Choroid plexus epithelial cell (primary cell): ENCODE results near the gene ESYT2.
"Not testable (repeated sequence)": the region's sequence is repeated elsewhere in the genome, so short reads cannot be mapped to it uniquely, and the experiment has no call there.

Experiments used
- DNase-seq: peaks from one replicate; pipeline ENCODE4 v3.0.0-alpha.2; 2010; ENCODE audit warnings: low read depth
- H3K4me3 ChIP-seq: 2 replicates; pipeline ENCODE4 v1.5.1; 2011; ENCODE audit warnings: low read depth, mild to moderate bottlenecking, control low read depth, low read length, moderate library complexity
- CTCF ChIP-seq: conservative IDR thresholded peaks from 2 replicates; pipeline ENCODE4 v1.5.1; 2011; ENCODE audit warnings: low read depth, mild to moderate bottlenecking, control low read depth, inconsistent platforms, low read length, moderate library complexity

The ESYT2 gene

GRCh38 chr7:158829342-158830210 is at the start of gene ESYT2:
TSS of gene ESYT2 (minus strand) at chr7:158829509. CDS start at chr7:158829418, 91 bp downstream.
- peak within 1 kb of the TSS; percentile 86 for H3K4me3 ChIP-seq
- TF ChIP-seq CTCF: peak; percentile 29

GRCh38 chr7:158878151-158879079 is 49.1 kb upstream of the ESYT2 start:
- H3K4me3 ChIP-seq, DNase-seq: not testable (repeated sequence)

More at GRCh38 chr7:158829342-158830210, at the start of gene ESYT2:
- peak; percentile 98 for DNase-seq

GRCh38 chr7:158876984-158877383 is 47.7 kb upstream of the ESYT2 start:
- no peak for DNase-seq
- H3K4me3 ChIP-seq: no peak overlapping the region
- TF ChIP-seq CTCF: no peak

GRCh38 chr7:158869876-158870275 is 40.6 kb upstream of the ESYT2 start:
- DNase-seq: no peak
- H3K4me3 ChIP-seq: no peak overlapping the region
- no peak for TF ChIP-seq CTCF

- TF ChIP-seq CTCF: no peak
- DNase-seq: no peak
- H3K4me3 ChIP-seq: no peak overlapping the region
Observed at GRCh38 chr7:158868764-158869410, 39.6 kb upstream of the ESYT2 start.

GRCh38 chr7:158867214-158867984 is 38.1 kb upstream of the ESYT2 start:
- H3K4me3 ChIP-seq: no peak overlapping the region
- DNase-seq: no peak
- no peak for TF ChIP-seq CTCF
